Neural cell (in vitro differentiated cells): ENCODE data around the gene LRBA. TPM values are rescaled to one million over a fixed set of nuclear protein-coding genes. Genes with fewer than 3 reads are reported as not detected.

ENCODE experiments used
- H2AFZ ChIP-seq: fragments of 200-600, 300-800 bp; sonication (generic), shearing (Covaris generic); 2 replicates; pipeline ENCODE4 v1.6.0; 2014; ENCODE audit warnings: low read depth, mild to moderate bottlenecking, antibody characterized with exemption, low read length, moderate library complexity
- H3F3A ChIP-seq: fragments of 200-600 bp; shearing (Covaris generic); 2 replicates; pipeline ENCODE4 v1.6.1; 2016; ENCODE audit warnings: mild to moderate bottlenecking, moderate library complexity, mixed read lengths, antibody characterized with exemption, low read length; ENCODE audit not compliant: insufficient read depth, poor library complexity, severe bottlenecking
- H3K27ac ChIP-seq: fragments of 200-600, 300-800 bp; sonication (generic), shearing (Covaris generic); 2 replicates; pipeline ENCODE4 v1.5.1; 2014; ENCODE audit warnings: mild to moderate bottlenecking, low read length, moderate library complexity
- H3K27me3 ChIP-seq: fragments of 300-800, 200-600 bp; sonication (generic), shearing (Covaris generic); 2 replicates; pipeline ENCODE4 v1.6.0; 2014; ENCODE audit warnings: mild to moderate bottlenecking, low read depth, low read length, moderate library complexity; ENCODE audit not compliant: insufficient read depth
- H3K36me3 ChIP-seq: fragments of 300-800, 200-600 bp; sonication (generic), shearing (Covaris generic); 2 replicates; pipeline ENCODE4 v1.5.1; 2014; ENCODE audit warnings: mild to moderate bottlenecking, antibody characterized with exemption, low read length, moderate library complexity; ENCODE audit not compliant: insufficient read depth
- H3K4me2 ChIP-seq: fragments of 300-800, 200-600 bp; sonication (generic), shearing (Covaris generic); 2 replicates; pipeline ENCODE4 v1.6.0; 2014; ENCODE audit warnings: mild to moderate bottlenecking, low read length
- H3K4me3 ChIP-seq: fragments of 300-800, 200-600 bp; sonication (generic), shearing (Covaris generic); 2 replicates; pipeline ENCODE4 v1.5.1; 2014; ENCODE audit warnings: mild to moderate bottlenecking, low read length, moderate library complexity
- H3K79me2 ChIP-seq: fragments of 200-600 bp; shearing (Covaris generic); replicated peaks from 2 replicates; pipeline ENCODE4 v1.6.0; 2014; ENCODE audit warnings: mild to moderate bottlenecking, low read length, moderate library complexity; ENCODE audit not compliant: insufficient read depth
- H3K9ac ChIP-seq: fragments of 300-800, 200-600 bp; sonication (generic), shearing (Covaris generic); 2 replicates; pipeline ENCODE4 v1.6.1; 2016; ENCODE audit warnings: mild to moderate bottlenecking, low read length, mixed read lengths
- H3K9me2 ChIP-seq: fragments of 200-600 bp; shearing (Covaris generic); 2 replicates; pipeline ENCODE4 v1.6.1; 2016; ENCODE audit warnings: mild to moderate bottlenecking, low read length, mixed read lengths; ENCODE audit not compliant: insufficient read depth
- H3K9me3 ChIP-seq: fragments of 200-600, 300-800 bp; sonication (generic), shearing (Covaris generic); 2 replicates; pipeline ENCODE4 v1.6.1; 2016; ENCODE audit warnings: mild to moderate bottlenecking, mixed run types, low read length, moderate library complexity, mixed read lengths
- H4K20me1 ChIP-seq: fragments of 200-600 bp; shearing (Covaris generic); 2 replicates; pipeline ENCODE4 v1.6.1; 2016; ENCODE audit warnings: mild to moderate bottlenecking, mixed run types; ENCODE audit not compliant: insufficient read depth
- EP300 ChIP-seq: fragments of 450-650 bp; conservative IDR thresholded peaks from 2 replicates; pipeline ENCODE4 v1.6.1; 2014; ENCODE audit warnings: antibody characterized with exemption, mild to moderate bottlenecking, moderate library complexity; ENCODE audit not compliant: poor library complexity, severe bottlenecking
- EZH2 ChIP-seq: fragments of 200-600, 300-800 bp; shearing (Covaris generic), sonication (generic); IDR thresholded peaks from 2 replicates; pipeline ENCODE4 v1.6.1; 2014; ENCODE audit warnings: antibody characterized with exemption, low read length, borderline replicate concordance, mild to moderate bottlenecking; ENCODE audit not compliant: insufficient read depth, poor library complexity, severe bottlenecking
- MXI1 ChIP-seq: fragments of 450-650 bp; conservative IDR thresholded peaks from 2 replicates; pipeline ENCODE4 v1.6.1; 2014; ENCODE audit warnings: antibody characterized with exemption, mild to moderate bottlenecking; ENCODE audit not compliant: poor library complexity, severe bottlenecking
- POLR2AphosphoS5 ChIP-seq: IDR thresholded peaks from 2 replicates; pipeline ENCODE4 v1.6.1; 2012
- RAD21 ChIP-seq: fragments of 450-650 bp; conservative IDR thresholded peaks from 2 replicates; pipeline ENCODE4 v1.6.1; 2014; ENCODE audit warnings: antibody characterized with exemption, mild to moderate bottlenecking, moderate library complexity
- SMC3 ChIP-seq: fragments of 450-650 bp; conservative IDR thresholded peaks from 2 replicates; pipeline ENCODE4 v1.6.1; 2014; ENCODE audit warnings: antibody characterized with exemption, mild to moderate bottlenecking, moderate library complexity; ENCODE audit not compliant: poor library complexity
- TAF1 ChIP-seq: IDR thresholded peaks from 2 replicates; pipeline ENCODE4 v1.6.1; 2012; ENCODE audit warnings: low read depth
- polyA plus RNA-seq: library from polyadenylated mRNA; depleted of rRNA; stranded (reverse); fragments of >200 nt; gene quantifications from 2 replicates; pipeline ENCODE4 v1.2.3, GENCODE V29; 2014
- TF ChIP-seq, protein P1 (sequence below): IDR thresholded peaks from 2 replicates; pipeline ENCODE4 v1.6.1; 2012; ENCODE audit warnings: borderline replicate concordance
- TF ChIP-seq, protein P2 (sequence below): fragments of 450-650 bp; IDR thresholded peaks from 2 replicates; pipeline ENCODE4 v1.5.1; 2014; ENCODE audit warnings: antibody characterized with exemption, mild to moderate bottlenecking, moderate library complexity; ENCODE audit not compliant: poor library complexity, severe bottlenecking

LRBA gene
- polyA plus RNA-seq, 1 donor from 2014 or later: 7.1 TPM

DNA sequence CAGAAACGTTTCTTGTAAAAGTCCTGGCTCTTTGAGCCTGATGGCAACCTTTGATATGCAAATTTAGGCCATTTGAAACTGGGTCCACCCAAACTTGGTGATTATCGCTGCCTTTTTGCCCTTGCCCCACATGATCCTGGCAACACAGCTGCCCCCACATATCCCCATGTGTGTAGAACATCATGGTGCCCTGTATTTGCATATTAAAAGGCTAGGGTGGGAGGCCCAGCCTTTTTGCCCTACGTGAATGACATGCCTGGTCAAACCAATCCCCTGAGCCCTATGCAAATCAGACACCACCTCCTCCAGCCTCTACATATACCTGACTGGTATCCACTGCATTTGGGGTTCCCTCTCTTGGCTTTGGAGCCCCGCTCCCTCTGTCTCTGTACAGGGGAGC lies 230.8 kb downstream of the LRBA start:
- Histone ChIP-seq H3K4me3 (no peak overlapping the region), H4K20me1 (no peaks in the 10 kb centered on the region), H3K4me2 (no peak overlapping the region), H3F3A (no peaks in the 10 kb centered on the region), H3K27ac (no peak overlapping the region), H3K79me2 (no peaks in the 10 kb centered on the region), H3K36me3 (no peaks in the 10 kb centered on the region), H3K9me3 (no peaks in the 10 kb centered on the region), H3K27me3 (no peaks in the 10 kb centered on the region), H3K9ac (no peak overlapping the region), H2AFZ (no peak overlapping the region), H3K9me2 (no peaks in the 10 kb centered on the region)
- no peak for TF ChIP-seq TAF1
- TF ChIP-seq MXI1: no peak
- TF ChIP-seq EZH2: no peak
- TF ChIP-seq SMC3: no peak
- TF ChIP-seq, protein P1, sequence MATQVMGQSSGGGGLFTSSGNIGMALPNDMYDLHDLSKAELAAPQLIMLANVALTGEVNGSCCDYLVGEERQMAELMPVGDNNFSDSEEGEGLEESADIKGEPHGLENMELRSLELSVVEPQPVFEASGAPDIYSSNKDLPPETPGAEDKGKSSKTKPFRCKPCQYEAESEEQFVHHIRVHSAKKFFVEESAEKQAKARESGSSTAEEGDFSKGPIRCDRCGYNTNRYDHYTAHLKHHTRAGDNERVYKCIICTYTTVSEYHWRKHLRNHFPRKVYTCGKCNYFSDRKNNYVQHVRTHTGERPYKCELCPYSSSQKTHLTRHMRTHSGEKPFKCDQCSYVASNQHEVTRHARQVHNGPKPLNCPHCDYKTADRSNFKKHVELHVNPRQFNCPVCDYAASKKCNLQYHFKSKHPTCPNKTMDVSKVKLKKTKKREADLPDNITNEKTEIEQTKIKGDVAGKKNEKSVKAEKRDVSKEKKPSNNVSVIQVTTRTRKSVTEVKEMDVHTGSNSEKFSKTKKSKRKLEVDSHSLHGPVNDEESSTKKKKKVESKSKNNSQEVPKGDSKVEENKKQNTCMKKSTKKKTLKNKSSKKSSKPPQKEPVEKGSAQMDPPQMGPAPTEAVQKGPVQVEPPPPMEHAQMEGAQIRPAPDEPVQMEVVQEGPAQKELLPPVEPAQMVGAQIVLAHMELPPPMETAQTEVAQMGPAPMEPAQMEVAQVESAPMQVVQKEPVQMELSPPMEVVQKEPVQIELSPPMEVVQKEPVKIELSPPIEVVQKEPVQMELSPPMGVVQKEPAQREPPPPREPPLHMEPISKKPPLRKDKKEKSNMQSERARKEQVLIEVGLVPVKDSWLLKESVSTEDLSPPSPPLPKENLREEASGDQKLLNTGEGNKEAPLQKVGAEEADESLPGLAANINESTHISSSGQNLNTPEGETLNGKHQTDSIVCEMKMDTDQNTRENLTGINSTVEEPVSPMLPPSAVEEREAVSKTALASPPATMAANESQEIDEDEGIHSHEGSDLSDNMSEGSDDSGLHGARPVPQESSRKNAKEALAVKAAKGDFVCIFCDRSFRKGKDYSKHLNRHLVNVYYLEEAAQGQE: no peak
- TF ChIP-seq RAD21: no peak
- TF ChIP-seq EP300: no peak
- TF ChIP-seq, protein P2, sequence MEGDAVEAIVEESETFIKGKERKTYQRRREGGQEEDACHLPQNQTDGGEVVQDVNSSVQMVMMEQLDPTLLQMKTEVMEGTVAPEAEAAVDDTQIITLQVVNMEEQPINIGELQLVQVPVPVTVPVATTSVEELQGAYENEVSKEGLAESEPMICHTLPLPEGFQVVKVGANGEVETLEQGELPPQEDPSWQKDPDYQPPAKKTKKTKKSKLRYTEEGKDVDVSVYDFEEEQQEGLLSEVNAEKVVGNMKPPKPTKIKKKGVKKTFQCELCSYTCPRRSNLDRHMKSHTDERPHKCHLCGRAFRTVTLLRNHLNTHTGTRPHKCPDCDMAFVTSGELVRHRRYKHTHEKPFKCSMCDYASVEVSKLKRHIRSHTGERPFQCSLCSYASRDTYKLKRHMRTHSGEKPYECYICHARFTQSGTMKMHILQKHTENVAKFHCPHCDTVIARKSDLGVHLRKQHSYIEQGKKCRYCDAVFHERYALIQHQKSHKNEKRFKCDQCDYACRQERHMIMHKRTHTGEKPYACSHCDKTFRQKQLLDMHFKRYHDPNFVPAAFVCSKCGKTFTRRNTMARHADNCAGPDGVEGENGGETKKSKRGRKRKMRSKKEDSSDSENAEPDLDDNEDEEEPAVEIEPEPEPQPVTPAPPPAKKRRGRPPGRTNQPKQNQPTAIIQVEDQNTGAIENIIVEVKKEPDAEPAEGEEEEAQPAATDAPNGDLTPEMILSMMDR: no peak

DNA sequence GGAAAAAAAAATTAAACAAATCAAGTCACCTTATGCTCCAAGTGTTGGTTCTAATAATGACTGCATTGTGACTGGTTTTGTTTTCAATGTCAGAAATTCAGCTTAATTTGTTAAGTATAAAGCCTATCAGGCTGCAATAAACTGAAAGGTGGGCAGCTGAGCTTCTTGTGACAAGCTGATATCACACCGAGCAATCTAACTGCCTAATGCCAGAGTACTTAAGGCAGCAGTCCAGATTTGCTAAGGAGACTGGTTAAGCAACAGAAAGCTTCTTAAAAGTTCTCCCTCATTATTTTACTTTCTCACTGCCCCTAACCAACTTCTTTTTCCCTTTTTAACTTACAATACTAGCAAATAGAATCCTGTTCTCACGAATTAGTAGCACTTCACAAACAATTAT lies 232.2 kb downstream of the LRBA start:
- H3K9me3 ChIP-seq: no peaks in the 10 kb centered on the region
- H4K20me1 ChIP-seq: no peaks in the 10 kb centered on the region
- H3K36me3 ChIP-seq: no peaks in the 10 kb centered on the region
- H3K9me2 ChIP-seq: no peaks in the 10 kb centered on the region
- no peaks in the 10 kb centered on the region for H3K79me2 ChIP-seq
- H3K9ac ChIP-seq: no peak overlapping the region
- no peaks in the 10 kb centered on the region for H3F3A ChIP-seq
- H3K27ac ChIP-seq: no peak overlapping the region
- no peaks in the 10 kb centered on the region for H3K27me3 ChIP-seq
- H3K4me3 ChIP-seq: no peak overlapping the region
- no peak for TF ChIP-seq EP300
- TF ChIP-seq TAF1: no peak
- TF ChIP-seq, protein P2: no peak
- TF ChIP-seq, protein P1: no peak
- no peak for TF ChIP-seq POLR2AphosphoS5
- TF ChIP-seq SMC3: no peak
- no peak for TF ChIP-seq MXI1
- TF ChIP-seq EZH2: no peak
- TF ChIP-seq RAD21: no peak
- H2AFZ ChIP-seq: no peak overlapping the region
- H3K4me2 ChIP-seq: no peak overlapping the region
